KBM-7 (cell line): ENCODE results near the gene PRR5.
"Not testable (repeated sequence)": the region's sequence is repeated elsewhere in the genome, so short reads cannot be mapped to it uniquely, and the experiment has no call there.

Experiments used
- DNase-seq: peaks from one replicate; pipeline ENCODE4 v3.0.0-alpha.2; 2015
- in situ Hi-C: fragments of 300-500 bp; cut with MboI; formaldehyde crosslinking; loops from 2 replicates; pipeline ENCODE4 v1.14.3; 2020; ENCODE audit warnings: low sequenced_read_pairs, low pct_unique_long_range_greater_than_20kb, mixed read lengths

The PRR5 gene

DNA sequence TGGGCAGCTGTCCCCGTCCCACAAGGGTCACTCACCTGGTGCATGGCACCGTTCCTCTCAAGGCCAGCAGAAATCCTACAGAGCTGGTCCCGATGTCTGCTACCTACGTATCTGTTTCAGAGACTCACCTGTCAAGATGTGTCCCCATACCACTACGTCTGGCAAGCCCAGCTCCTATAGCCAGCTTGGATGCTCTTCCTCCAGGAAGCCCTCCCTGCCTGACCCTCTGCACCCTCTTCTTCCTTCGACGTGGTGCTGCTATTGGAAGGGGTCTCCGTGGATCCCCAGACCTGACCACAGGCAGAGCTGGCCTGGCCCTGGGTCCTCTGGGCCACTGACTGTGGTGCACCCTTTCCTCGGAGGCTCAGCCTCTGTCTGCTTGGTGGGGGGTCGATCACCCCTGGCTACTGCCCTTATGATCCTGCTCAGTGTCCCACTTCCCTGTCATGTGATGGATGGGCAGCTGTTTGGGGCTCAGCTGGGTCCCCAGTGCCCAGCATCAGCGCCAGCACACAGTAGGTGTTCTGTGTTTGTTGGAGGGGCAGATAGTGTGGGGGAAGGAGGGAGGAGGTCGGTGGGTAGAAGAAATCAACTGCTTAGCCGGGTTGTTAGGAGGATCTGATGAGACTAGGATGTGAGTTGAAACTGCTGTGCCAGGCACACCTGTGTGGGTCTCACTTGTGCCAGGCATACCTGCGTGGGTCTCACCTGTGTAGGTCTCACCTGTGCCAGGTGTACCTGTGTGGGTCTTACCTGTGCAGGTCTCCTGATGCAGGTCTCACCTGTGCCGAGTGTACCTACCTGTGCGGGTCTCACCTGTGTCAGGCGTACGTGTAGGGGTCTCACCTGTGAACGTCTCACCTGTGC, 28.7 kb downstream of the PRR5 start:
- in situ Hi-C loops = no loop called here
- DNase-seq = no peak

GRCh38 chr22:44731357-44731970, 29.5 kb downstream of the PRR5 start:
- in situ Hi-C loops = no loop called here
- no peak for DNase-seq

DNA sequence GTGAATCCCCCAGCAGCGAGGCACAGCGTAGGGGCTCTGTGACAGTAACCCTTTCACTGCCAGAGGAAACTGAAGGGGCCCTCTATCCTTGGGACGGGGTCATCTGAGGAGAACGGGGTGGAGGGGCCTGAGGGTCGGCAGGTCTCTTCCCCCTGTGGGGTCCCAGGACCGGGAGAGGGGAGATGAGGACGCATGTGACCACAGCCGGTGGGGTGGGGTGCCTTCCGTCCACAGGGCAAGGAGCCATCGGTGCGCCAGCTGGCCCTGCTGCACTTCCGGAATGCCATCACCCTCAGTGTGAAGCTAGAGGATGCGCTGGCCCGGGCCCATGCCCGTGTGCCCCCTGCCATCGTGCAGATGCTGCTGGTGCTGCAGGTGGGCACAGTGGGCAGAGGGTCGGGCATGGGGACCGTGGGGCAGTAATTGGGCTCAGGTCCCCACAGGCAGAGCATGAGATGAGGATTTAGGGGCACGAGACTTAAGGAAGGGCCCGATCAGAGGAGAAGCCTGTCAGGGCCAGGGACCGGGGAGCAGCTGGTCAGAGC, 30.1 kb downstream of the PRR5 start:
- no peak for DNase-seq
- in situ Hi-C loops = no loop called here

DNA sequence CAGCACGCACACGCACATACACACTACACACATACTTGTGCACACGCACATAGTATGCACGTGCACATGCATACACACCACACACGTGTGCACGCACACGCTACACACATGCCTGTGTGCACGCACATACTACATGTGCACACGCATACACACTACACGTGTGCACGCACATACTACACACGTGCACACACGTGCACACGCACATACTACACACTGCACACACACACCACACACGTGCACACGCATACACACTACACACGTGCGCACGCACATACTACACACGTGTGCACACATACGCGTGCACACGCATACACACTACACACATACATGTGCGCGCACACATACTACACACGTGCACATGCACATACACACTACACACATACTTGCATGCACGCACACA, 30.7 kb downstream of the PRR5 start:
- no peak for DNase-seq
- in situ Hi-C loops = no loop called here

- in situ Hi-C loops = no loop called here
- DNase-seq = no peak
These were observed 31.6 kb downstream of the PRR5 start for GRCh38 chr22:44733426-44734106.

GRCh38 chr22:44734278-44734677, 32.3 kb downstream of the PRR5 start:
- DNase-seq = no peak
- in situ Hi-C loops = no loop called here

- DNase-seq = no peak
- in situ Hi-C loops = no loop called here
These were observed 33.0 kb downstream of the PRR5 start for GRCh38 chr22:44734801-44735517.

DNA sequence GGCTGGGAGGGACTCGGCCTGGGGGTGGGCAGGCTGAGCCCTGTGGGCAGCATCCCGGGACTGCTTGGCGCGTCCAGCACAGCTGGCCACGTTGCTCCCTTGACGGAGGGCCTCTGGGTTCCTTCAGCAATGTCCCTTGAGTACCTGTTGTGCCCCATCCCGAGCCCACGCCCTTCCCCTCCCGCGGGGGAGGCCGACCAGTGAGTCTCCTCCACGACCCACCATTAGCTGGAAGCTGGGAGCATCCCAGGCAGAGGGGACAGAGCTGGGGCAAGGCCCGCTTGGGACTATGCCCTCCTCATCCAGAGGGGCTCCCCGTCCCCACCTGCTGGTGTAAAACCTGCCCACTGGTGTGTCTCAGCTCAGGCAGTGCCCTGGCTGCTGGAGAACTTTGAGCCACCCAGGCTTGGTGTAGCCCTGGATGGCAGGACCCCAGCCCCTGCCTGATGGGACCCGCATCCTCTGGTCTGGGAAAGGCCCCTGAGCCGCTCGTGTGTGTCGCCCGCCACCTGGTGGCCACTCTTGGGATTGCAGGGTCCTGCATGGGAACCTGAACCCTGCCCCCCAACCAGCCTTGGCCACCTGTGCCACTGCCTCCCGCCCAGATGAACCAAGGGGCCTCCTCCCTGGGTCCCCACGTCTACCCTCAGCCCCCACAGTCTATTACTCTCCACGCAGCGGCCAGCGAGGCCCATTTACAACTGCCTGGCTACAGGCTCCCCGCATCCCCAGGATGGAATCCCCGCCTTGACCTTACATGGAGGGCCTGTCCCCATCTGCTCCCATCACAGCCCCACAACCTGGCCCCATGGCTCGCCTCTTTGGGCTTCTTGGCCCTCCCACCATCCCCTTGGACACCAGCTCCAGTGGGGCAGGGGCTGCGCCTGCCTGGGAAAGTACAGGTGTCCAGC, 33.8 kb downstream of the PRR5 start:
- DNase-seq = peak; percentile 79
- in situ Hi-C loops = no loop called here

DNA sequence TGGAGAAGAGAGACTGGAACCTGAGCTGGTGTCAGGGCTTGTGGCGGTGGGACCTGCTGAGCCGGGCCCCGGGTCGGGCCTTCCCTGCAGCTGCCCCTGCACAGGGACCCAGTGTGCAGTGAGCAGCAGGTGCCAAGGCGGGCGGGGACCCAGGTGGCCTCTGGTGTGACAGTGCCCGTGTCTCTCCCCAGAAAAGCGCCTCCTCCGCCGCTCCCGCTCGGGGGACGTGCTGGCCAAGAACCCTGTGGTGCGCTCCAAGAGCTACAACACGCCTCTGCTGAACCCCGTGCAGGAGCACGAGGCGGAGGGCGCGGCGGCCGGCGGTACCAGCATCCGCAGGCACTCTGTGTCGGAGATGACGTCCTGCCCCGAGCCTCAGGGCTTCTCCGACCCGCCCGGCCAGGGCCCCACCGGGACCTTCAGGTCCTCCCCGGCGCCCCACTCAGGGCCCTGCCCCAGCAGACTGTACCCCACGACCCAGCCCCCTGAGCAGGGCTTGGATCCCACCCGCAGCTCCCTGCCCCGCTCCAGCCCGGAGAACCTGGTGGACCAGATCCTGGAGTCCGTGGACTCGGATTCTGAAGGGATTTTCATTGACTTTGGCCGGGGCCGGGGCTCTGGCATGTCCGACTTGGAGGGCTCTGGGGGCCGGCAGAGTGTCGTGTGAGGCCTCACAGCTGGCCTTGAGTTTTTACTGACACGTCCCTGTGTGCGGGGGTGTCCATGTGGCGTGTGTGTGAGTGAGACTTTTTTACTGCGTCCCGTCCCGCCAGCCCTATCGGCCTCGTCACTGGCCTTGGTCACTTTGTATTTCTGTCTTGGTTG, 34.8 kb downstream of the PRR5 start:
- no peak for DNase-seq
- in situ Hi-C loops = no loop called here

- no peak for DNase-seq
- in situ Hi-C loops = no loop called here
These were observed 35.7 kb downstream of the PRR5 start for GRCh38 chr22:44737406-44738346.

DNA sequence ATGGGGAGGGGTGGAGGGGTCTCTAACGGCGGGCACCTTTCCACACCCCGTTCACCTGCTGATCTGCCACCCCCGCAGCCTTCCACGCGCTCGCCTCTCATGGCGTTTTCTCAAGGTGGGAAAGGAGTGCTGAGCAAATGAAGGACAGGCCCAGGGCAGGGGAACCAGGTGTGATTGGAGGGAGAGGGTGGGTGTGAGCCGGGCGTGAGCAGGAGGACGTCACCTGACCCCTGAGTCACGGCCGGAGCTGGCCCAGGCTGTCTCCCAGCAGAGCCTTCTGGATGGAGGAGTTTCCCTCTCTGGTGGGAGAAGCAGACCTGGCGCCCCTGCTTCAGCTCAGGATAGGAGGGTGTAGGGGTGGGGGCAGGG, 36.3 kb downstream of the PRR5 start:
- in situ Hi-C loops = no loop called here
- DNase-seq = no peak

DNA sequence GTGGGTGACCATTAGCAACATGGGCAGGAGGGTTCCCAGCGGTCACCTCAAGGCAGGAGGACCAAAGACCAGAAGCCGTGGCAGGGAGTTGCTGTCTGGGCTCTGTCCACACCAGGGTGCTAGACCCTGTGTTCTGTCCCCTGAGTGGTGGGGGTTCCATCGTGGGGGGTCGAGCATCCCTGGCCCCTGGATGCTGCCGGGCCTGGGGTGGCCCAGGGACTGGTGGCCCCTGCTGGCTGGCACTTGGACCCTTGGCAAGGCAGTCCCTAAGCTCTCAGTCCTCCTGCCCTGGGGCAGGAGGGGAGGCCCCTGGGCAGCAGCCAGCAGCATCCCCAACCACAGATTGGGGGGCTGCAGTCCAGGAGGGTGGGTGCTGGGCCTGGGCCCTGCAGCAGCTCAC, 37.0 kb downstream of the PRR5 start:
- in situ Hi-C loops = no loop called here

GRCh38 chr22:44739666-44740065, 37.7 kb downstream of the PRR5 start:
- DNase-seq, in situ Hi-C loops: not testable (repeated sequence)

More for the DNA sequence above, 37.0 kb downstream of the PRR5 start:
- no peak for DNase-seq

GRCh38 chr22:44740307-44740706, 38.3 kb downstream of the PRR5 start:
- in situ Hi-C loops = no loop called here
- DNase-seq = no peak

GRCh38 chr22:44741929-44742328, 39.9 kb downstream of the PRR5 start:
- in situ Hi-C loops = no loop called here
- no peak for DNase-seq

DNA sequence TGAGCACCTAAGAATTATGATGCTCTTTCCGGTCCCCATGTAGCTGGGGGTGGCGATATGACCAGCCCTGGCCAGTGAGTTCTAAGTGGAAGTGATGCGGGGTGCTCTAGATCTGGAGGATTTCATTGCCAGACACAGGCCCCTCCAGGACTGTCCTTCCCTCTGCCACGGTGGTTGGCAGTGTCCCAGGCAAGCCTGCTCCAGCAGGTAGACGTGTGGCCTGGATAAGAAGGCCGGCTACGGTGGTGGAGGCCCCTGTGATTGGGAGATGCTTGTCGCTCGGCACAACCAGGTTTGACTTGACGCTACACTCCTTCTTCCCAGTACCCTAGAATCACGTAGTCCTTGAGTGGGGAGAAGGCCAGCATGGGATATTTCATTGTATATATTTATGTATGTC, 41.2 kb downstream of the PRR5 start:
- no peak for DNase-seq
- in situ Hi-C loops = no loop called here

DNA sequence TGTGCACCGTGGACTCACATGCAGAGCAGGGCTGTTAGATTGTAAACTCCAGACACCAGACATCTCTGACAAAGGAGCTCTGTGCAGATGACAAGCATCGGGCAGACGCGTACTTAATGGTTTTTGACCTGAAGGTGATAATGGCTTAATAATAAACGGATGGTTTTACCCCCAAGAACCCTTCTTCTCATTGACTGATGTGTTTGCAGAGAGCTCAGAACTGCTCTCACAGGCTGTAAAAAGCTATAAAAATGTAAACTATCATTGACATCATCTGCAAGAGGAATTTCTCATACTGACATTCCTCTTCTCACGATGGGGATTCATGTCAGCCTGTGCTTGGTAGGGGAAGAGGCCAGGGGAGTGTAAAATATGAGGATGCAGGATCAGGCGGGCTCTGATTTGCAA, 41.8 kb downstream of the PRR5 start:
- DNase-seq = no peak
- in situ Hi-C loops = no loop called here
